ENCODE data around the gene SNAPC4.
"Not testable (repeated sequence)": the region's sequence is repeated elsewhere in the genome, so short reads cannot be mapped to it uniquely, and the experiment has no call there.

Gene SNAPC4

GRCh38 chr9:136433849-136434579, 34.0 kb upstream of the SNAPC4 start:
- no peak for DNase-seq (ENCODE audit: low read depth in 2 of 2)

GRCh38 chr9:136433043-136433715, 33.2 kb upstream of the SNAPC4 start:
- no peak for DNase-seq (ENCODE audit: low read depth in 2 of 2)

GRCh38 chr9:136432591-136432990, 32.6 kb upstream of the SNAPC4 start:
- DNase-seq (ENCODE audit: low read depth in 2 of 2) = no peak

GRCh38 chr9:136431782-136432350, 31.9 kb upstream of the SNAPC4 start:
- no peak for DNase-seq (ENCODE audit: low read depth in 2 of 2)

GRCh38 chr9:136430588-136431234, 30.7 kb upstream of the SNAPC4 start:
- no peak for DNase-seq (ENCODE audit: low read depth in 2 of 2)

- no peak for DNase-seq (ENCODE audit: low read depth in 2 of 2)
These were observed 29.9 kb upstream of the SNAPC4 start for GRCh38 chr9:136429683-136430491.

- no peak for DNase-seq (ENCODE audit: low read depth in 2 of 2)
These were observed 29.2 kb upstream of the SNAPC4 start for GRCh38 chr9:136429075-136429628.

- no peak for DNase-seq (ENCODE audit: low read depth in 2 of 2)
These were observed 26.8 kb upstream of the SNAPC4 start for GRCh38 chr9:136426787-136427186.

- DNase-seq (ENCODE audit: low read depth in 2 of 2) = not testable (repeated sequence)
These were observed 25.4 kb upstream of the SNAPC4 start for GRCh38 chr9:136425367-136425766.

- no peak for DNase-seq (ENCODE audit: low read depth in 2 of 2)
These were observed 24.9 kb upstream of the SNAPC4 start for GRCh38 chr9:136424750-136425362.

- DNase-seq (ENCODE audit: low read depth in 2 of 2) = no peak
These were observed 23.6 kb upstream of the SNAPC4 start for GRCh38 chr9:136423432-136424146.

- no peak for DNase-seq (ENCODE audit: low read depth in 2 of 2)
These were observed 22.9 kb upstream of the SNAPC4 start for GRCh38 chr9:136422876-136423275.

- no peak for DNase-seq (ENCODE audit: low read depth in 2 of 2)
These were observed 21.8 kb upstream of the SNAPC4 start for GRCh38 chr9:136421791-136422190.

GRCh38 chr9:136419092-136419420, 19.1 kb upstream of the SNAPC4 start:
- DNase-seq (ENCODE audit: low read depth in 2 of 2) = no peak

GRCh38 chr9:136418182-136419091, 18.5 kb upstream of the SNAPC4 start:
- no peak for DNase-seq (ENCODE audit: low read depth in 2 of 2)

GRCh38 chr9:136416914-136417313, 16.9 kb upstream of the SNAPC4 start:
- DNase-seq (ENCODE audit: low read depth in 2 of 2) = no peak

- no peak for DNase-seq (ENCODE audit: low read depth in 2 of 2)
These were observed 16.5 kb upstream of the SNAPC4 start for GRCh38 chr9:136416427-136416826.

GRCh38 chr9:136412962-136413361, 13.0 kb upstream of the SNAPC4 start:
- DNase-seq (ENCODE audit: low read depth in 2 of 2) = no peak

GRCh38 chr9:136411378-136411777, 11.4 kb upstream of the SNAPC4 start:
- DNase-seq (ENCODE audit: low read depth in 2 of 2) = no peak

All from stimulated activated CD8-positive, alpha-beta memory T cell treated with anti-CD3 and anti-CD28 coated beads, Interleukin-7, amount 100 ng/mL, for 1 hour (primary cell).